ENCODE results near the gene SERPING1. TPM values are rescaled to one million over a fixed set of nuclear protein-coding genes. Genes with fewer than 3 reads are reported as not detected.

The SERPING1 gene
- total and polyA plus RNA-seq, 2 donors (not counting 3 experiments of a cell fraction or from before 2014, with no cell fraction given): 0.30 TPM; not detected in 1

DNA sequence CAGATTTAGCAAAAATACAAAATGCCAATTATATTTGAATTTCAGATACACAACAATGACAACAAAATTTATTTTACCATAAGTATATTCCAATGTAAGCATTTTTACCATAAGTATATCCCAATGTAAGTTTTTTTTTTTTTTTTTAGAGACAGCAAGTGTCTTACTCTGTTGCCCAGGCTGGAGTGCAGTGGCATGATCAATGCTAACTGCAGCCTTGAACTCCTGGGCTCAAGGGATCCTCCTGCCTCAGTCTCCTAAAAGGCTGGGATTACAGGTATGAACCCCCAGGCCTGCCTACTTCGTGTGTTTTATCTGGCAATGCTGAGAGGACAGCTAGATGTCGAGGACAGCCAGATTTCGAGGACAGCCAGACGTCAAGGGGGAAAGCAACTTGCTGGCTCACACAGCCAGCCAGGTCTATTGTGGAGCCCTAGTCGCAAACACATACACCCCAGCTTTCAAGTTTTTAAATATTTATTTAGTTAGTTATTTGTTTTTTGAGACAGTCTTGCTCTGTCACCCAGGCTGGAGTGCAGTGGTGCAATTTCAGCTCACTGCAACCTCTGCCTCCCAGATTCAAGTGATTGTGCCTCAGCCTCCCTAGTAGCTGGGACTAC is 1.1 kb upstream of the SERPING1 start:
- DNase-seq (ENCODE audit: low read depth, low spot score) (no peak), FAIRE-seq (no peak)
- Histone ChIP-seq H3K79me2 (ENCODE audit: control insufficient read depth, insufficient read depth, low read length) (no peaks in the 10 kb centered on the region), H3K9ac (replicated peaks; ENCODE audit: extremely low read depth, insufficient read depth, low read length) (no peak overlapping the region), H3K27me3 (ENCODE audit: control insufficient read depth in 2 of 2, insufficient read depth in 2 of 2, low read length in 2 of 2) (peaks cover 22 to 31% of the 10 kb centered on the region in 2 experiments), H3K9me1 (replicated peaks; ENCODE audit: control insufficient read depth, extremely low read depth, insufficient read depth, low read length) (no peaks in the 10 kb centered on the region), H2AFZ (ENCODE audit: low read depth, low read length) (no peak overlapping the region), H3K36me3 (ENCODE audit: control insufficient read depth in 2 of 2, extremely low read depth in 1 of 2, insufficient read depth in 2 of 2, low read length in 2 of 2) (no peaks in the 10 kb centered on the region), H4K20me1 (replicated peaks; ENCODE audit: control insufficient read depth, extremely low read depth, insufficient read depth, low read length) (no peaks in the 10 kb centered on the region), H3K4me3 (replicated peaks in 1 of 3; ENCODE audit: insufficient read depth in 1 of 3, low read depth in 1 of 3, low read length in 3 of 3) (no peak overlapping the region), H3K4me1 (ENCODE audit: control insufficient read depth, extremely low read depth, insufficient read depth, low read length) (no peaks in the 10 kb centered on the region), H3K27ac (ENCODE audit: insufficient read depth, low read depth, low read length) (no peak overlapping the region), H3K4me2 (ENCODE audit: insufficient read depth, low read length) (no peak overlapping the region), H3K9me3 (replicated peaks; ENCODE audit: control insufficient read depth, insufficient read depth, low read length) (no peaks in the 10 kb centered on the region)
- POLR2A ChIA-PET: no interaction called here
- BruUV-seq (replicated peaks): no TSS peak
- CTCF ChIA-PET: interaction anchor here (1.0 to 1.7 kb wide), 4 partner anchors 9 to 48 kb away, joined by 3 to 7 read pairs (median 3); no protein-coding TSS in a partner anchor
- TF ChIP-seq EZH2 (IDR thresholded peaks at IDR 0.05; ENCODE audit: borderline replicate concordance, low read depth, low read length, severe bottlenecking) (no peak), GATA2 (IDR thresholded peaks at IDR 0.05; ENCODE audit: insufficient read depth, insufficient read length, low read depth, low read length) (no peak), JUN (IDR thresholded peaks at IDR 0.05; ENCODE audit: borderline replicate concordance, insufficient read depth, insufficient read length, low read depth) (no peak), MYC (IDR thresholded peaks at IDR 0.05; ENCODE audit: low read depth, low read length) (no peak), POLR2A (IDR thresholded peaks at IDR 0.05; ENCODE audit: low read depth, low read length) (no peak), POLR2AphosphoS5 (IDR thresholded peaks at IDR 0.05; ENCODE audit: insufficient read depth, low read depth, low read length) (no peak), CTCF (IDR thresholded peaks at IDR 0.05; ENCODE audit: extremely low read depth in 1 of 2, insufficient read depth in 1 of 2, low read depth in 1 of 2, low read length in 2 of 2) (no peak), FOS (IDR thresholded peaks at IDR 0.05; ENCODE audit: borderline replicate concordance, insufficient read depth, low read length) (no peak)
- TF ChIP-seq, protein P1, sequence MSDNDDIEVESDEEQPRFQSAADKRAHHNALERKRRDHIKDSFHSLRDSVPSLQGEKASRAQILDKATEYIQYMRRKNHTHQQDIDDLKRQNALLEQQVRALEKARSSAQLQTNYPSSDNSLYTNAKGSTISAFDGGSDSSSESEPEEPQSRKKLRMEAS (IDR thresholded peaks at IDR 0.05; ENCODE audit: insufficient read depth, insufficient read length): no peak
- intact Hi-C loops (cut with micrococcal nuclease) (no loop called here), dilution Hi-C loops (cut with MboI; ENCODE audit: extremely low pct_ligation_motif_present, low sequenced_read_pairs) (no loop called here)

Data from endothelial cell of umbilical vein (primary cell).